ENCODE results near the gene LIPM. TPM values are rescaled to one million over a fixed set of nuclear protein-coding genes. Genes with fewer than 3 reads are reported as not detected.

Gene LIPM
- polyA plus RNA-seq, 2 of the 4 experiments (the other 2 are of a cell fraction), result not detected

GRCh38 chr10:88800152-88801125 lies 2.1 kb upstream of the LIPM start:
- ATAC-seq (no peak), DNase-seq (ENCODE audit: low read depth in 1 of 2, low spot score in 1 of 2) (no peak), FAIRE-seq (no peak)
- peaks cover 2% of the 10 kb centered on the region; the same call in 1 of the 3 replicates for H3K4me1 ChIP-seq
- TF ChIP-seq SREBF2 (IDR thresholded peaks at IDR 0.05), result no peak
- TF ChIP-seq JUN (IDR thresholded peaks at IDR 0.05), result no peak
- no peak for TF ChIP-seq USF2 (IDR thresholded peaks at IDR 0.05)
- no peak for TF ChIP-seq FOSL2 (IDR thresholded peaks at IDR 0.05)
- TF ChIP-seq FOSL2 (CRISPR knock-in tag; IDR thresholded peaks at IDR 0.05), result no peak
- TF ChIP-seq RNF2 (IDR thresholded peaks at IDR 0.05; ENCODE audit: borderline replicate concordance, low read depth), result no peak
- TF ChIP-seq, protein P1, sequence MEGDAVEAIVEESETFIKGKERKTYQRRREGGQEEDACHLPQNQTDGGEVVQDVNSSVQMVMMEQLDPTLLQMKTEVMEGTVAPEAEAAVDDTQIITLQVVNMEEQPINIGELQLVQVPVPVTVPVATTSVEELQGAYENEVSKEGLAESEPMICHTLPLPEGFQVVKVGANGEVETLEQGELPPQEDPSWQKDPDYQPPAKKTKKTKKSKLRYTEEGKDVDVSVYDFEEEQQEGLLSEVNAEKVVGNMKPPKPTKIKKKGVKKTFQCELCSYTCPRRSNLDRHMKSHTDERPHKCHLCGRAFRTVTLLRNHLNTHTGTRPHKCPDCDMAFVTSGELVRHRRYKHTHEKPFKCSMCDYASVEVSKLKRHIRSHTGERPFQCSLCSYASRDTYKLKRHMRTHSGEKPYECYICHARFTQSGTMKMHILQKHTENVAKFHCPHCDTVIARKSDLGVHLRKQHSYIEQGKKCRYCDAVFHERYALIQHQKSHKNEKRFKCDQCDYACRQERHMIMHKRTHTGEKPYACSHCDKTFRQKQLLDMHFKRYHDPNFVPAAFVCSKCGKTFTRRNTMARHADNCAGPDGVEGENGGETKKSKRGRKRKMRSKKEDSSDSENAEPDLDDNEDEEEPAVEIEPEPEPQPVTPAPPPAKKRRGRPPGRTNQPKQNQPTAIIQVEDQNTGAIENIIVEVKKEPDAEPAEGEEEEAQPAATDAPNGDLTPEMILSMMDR (IDR thresholded peaks at IDR 0.05), result no peak
- no peak for TF ChIP-seq RAD21 (conservative IDR thresholded peaks at IDR 0.05 in 1 of 2, IDR thresholded peaks at IDR 0.05 in 1 of 2)
- TF ChIP-seq CEBPB (IDR thresholded peaks at IDR 0.05), result no peak
- TF ChIP-seq NPAS2 (CRISPR knock-in tag; IDR thresholded peaks at IDR 0.05; ENCODE audit: borderline replicate concordance), result no peak
- no peak for TF ChIP-seq ZFP36 (IDR thresholded peaks at IDR 0.05; ENCODE audit: borderline replicate concordance, partially characterized antibody)
- no peak for TF ChIP-seq NFE2L2 (conservative IDR thresholded peaks at IDR 0.05; ENCODE audit: low read length)
- TF ChIP-seq, protein P2, sequence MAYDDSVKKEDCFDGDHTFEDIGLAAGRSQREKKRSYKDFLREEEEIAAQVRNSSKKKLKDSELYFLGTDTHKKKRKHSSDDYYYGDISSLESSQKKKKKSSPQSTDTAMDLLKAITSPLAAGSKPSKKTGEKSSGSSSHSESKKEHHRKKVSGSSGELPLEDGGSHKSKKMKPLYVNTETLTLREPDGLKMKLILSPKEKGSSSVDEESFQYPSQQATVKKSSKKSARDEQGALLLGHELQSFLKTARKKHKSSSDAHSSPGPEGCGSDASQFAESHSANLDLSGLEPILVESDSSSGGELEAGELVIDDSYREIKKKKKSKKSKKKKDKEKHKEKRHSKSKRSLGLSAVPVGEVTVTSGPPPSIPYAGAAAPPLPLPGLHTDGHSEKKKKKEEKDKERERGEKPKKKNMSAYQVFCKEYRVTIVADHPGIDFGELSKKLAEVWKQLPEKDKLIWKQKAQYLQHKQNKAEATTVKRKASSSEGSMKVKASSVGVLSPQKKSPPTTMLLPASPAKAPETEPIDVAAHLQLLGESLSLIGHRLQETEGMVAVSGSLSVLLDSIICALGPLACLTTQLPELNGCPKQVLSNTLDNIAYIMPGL (CRISPR knock-in tag; IDR thresholded peaks at IDR 0.05; ENCODE audit: borderline replicate concordance), result no peak
- no peak for TF ChIP-seq MAX (IDR thresholded peaks at IDR 0.05)
- no peak for TF ChIP-seq BCL3 (IDR thresholded peaks at IDR 0.05)
- no peak for TF ChIP-seq GATA3 (IDR thresholded peaks at IDR 0.05; ENCODE audit: borderline replicate concordance)
- no peak for TF ChIP-seq HDAC2 (IDR thresholded peaks at IDR 0.05)
- H3K4me2 ChIP-seq, result no peak overlapping the region
- POLR2A ChIA-PET, result no interaction called here
- H3K27ac ChIP-seq, result no peak overlapping the region
- H3K9me3 ChIP-seq, result no peaks in the 10 kb centered on the region
- CTCF ChIA-PET, result interaction anchor here (0.6 to 4.5 kb wide), 6 partner anchors 10 to 236 kb away, joined by 3 to 16 read pairs (median 6); partner anchors contain the start of gene RNLS
- H3K4me3 ChIP-seq, result no peak overlapping the region
- 57% methylated on average over 2 of the region's 2 CpGs for WGBS (ENCODE audit: missing lambda C conversion rate)

DNA sequence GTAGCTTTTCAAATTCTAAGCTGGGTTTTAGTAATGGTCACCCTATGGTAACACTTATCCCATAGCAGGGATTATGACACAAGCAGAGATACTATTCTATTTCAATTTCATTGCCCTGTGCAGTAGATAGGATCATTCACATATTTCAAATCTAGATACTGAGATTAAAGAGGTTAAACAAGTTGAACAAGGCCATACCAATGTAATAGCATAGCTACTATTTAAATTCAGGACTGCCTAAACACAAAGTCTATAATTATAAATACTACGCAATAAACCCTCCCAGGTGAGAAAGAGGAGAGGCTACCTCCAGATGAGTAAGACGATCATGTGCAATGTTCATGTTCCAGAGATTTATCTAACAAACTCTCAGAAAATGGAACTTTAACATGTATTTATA lies 1.1 kb downstream of the LIPM start:
- WGBS (ENCODE audit: missing lambda C conversion rate), result 85% methylated on average over 2 of the region's 2 CpGs
- Histone ChIP-seq H3K4me2 (no peak overlapping the region), H3K27ac (no peak overlapping the region), H3K9me3 (no peaks in the 10 kb centered on the region), H3K4me3 (no peak overlapping the region), H3K4me1 (peaks cover 5% of the 10 kb centered on the region; the same call in 1 of the 3 replicates)
- ATAC-seq, result no peak
- ChIA-PET POLR2A (no interaction called here), CTCF (interaction anchor here (1.2 to 1.8 kb wide), 4 partner anchors 9 to 239 kb away, joined by 3 to 5 read pairs (median 4); partner anchors contain the start of gene RNLS)
- DNase-seq (ENCODE audit: low read depth in 1 of 2, low spot score in 1 of 2), result no peak
- no peak for FAIRE-seq
- TF ChIP-seq POLR2AphosphoS2 (conservative IDR thresholded peaks at IDR 0.05; ENCODE audit: low read length) (no peak), ZSCAN20 (CRISPR knock-in tag; IDR thresholded peaks at IDR 0.05) (no peak), CHD4 (IDR thresholded peaks at IDR 0.05; ENCODE audit: borderline replicate concordance) (no peak), CBX8 (IDR thresholded peaks at IDR 0.05) (no peak), MAFK (IDR thresholded peaks at IDR 0.05; ENCODE audit: partially characterized antibody) (no peak), NPAS2 (CRISPR knock-in tag; IDR thresholded peaks at IDR 0.05; ENCODE audit: borderline replicate concordance) (no peak), POLR2A (IDR thresholded peaks at IDR 0.05; ENCODE audit: low read length) (no peak), KDM5A (IDR thresholded peaks at IDR 0.05) (no peak), RCOR1 (IDR thresholded peaks at IDR 0.05; ENCODE audit: low read depth, low read length) (no peak), ZNF302 (CRISPR knock-in tag; IDR thresholded peaks at IDR 0.05) (no peak), NFE2L2 (conservative IDR thresholded peaks at IDR 0.05; ENCODE audit: low read length) (no peak)
- TF ChIP-seq, protein P1 (IDR thresholded peaks at IDR 0.05), result no peak
- TF ChIP-seq, protein P2 (CRISPR knock-in tag; IDR thresholded peaks at IDR 0.05; ENCODE audit: borderline replicate concordance), result no peak
